CD4-positive, alpha-beta T cell treated with Interferon gamma for 1 hour (primary cell): Measurements from ENCODE around the gene GPI.
"Not testable (repeated sequence)": the region's sequence is repeated elsewhere in the genome, so short reads cannot be mapped to it uniquely, and the experiment has no call there.

Source experiments
- DNase-seq: peaks from one replicate; pipeline ENCODE4 v3.0.0-alpha.2; 2020

Gene GPI

DNA sequence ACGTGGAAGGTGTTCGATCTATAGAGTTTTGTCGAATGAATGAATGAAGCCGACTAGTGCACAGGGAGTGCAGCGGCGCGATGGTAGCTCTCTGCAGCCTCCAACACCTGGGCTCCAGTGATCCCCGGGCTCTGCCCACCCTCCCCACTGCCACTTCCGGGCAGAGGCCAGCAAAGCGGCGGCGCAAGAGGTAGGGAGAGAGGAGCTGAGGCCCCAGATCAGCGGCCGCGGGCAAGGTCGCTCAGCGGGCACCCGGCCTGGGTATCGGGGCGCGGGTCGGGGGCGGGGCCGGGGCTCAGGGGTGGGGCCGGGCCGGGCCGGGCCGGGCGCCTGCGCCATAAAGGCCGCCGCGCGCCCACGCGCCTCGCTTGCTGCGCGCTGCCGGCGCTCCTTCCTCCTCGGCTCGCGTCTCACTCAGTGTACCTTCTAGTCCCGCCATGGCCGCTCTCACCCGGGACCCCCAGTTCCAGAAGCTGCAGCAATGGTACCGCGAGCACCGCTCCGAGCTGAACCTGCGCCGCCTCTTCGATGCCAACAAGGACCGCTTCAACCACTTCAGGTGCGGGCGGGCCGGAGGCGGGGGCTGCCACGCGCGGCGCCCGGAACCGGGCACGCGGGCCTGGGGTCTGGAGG is at the start of gene GPI:
TSS of gene GPI (plus strand) at position 367 of the 633 bp plus-strand sequence. CDS start at position 438, 71 bp downstream.
- peak; percentile 52 for DNase-seq

DNA sequence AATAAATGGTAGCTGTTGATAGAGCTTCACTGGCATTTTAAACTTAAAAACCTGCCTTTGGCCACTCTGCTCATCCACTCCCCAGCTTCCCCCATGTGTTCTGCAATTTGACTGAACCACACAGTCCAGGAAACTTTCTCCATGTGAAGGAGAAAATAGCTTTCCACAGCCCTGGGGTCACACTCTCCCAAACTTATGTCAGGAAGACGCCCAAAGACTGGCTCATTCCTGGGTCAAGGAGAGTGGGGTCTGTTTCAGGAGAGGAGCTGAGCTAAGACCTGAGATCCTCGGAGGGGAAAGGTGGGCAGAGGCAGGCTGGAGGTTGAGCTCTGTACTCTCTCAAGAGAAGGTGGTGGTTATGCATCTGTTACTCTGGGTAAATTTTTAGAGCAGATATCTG is 48.7 kb upstream of the GPI start:
- no peak for DNase-seq

DNA sequence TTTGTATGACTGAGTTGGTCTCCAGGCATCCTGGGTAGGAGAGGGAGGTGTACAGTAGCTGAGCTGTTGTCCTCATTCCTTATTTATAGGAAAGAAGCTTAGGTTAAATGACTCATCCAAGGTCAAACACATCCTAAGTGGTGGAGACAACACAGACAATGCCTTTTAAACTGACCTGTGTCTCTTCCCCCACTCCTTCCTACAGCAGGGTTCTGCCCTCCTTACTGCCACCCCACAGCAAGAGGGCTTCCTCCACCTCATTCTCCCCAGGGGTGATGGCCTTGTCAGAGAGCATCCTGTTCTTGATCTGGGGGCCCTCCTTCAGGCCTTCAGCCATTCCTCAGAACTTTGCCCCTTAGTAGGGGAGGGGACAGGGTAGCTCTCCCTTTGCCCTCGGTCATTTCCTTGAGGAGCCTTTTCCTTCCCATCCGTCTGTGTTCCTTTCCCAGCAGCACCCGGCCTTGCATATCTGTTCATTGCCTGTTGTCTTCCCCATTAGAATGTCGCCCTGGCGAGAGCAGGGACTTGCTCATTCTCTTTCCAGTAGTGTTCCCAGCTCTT is 48.2 kb upstream of the GPI start:
- DNase-seq: no peak

DNA sequence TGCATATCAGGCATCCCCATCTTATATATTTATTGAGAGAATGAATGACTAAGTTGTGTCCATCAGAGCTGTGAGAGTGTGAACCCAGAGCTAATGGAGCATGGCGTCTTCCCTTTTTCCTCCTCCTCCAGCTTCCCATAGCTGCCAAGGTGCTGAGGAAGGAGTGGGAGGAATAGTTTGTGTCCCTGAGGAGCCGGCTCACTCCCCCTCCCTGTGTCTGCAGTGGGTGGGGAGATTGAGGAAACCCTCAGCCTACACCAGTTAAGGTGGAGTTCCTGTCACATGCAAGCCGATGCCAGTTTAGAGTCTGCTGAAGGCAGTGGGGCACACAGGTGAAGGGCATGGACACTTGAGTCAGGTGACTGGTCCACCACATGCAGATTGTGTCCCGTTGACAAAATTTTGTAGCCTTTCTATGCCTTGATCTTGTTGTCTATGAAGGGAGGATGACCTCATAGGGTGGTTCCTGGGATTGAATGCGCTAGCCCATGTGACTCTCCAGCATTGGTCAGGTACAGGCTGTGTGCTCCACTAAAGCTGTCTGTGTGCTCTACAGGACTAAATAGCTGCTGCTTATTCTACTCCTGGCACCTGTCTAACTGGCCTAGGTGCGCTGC is 47.6 kb upstream of the GPI start:
- peak; percentile 29 for DNase-seq

DNA sequence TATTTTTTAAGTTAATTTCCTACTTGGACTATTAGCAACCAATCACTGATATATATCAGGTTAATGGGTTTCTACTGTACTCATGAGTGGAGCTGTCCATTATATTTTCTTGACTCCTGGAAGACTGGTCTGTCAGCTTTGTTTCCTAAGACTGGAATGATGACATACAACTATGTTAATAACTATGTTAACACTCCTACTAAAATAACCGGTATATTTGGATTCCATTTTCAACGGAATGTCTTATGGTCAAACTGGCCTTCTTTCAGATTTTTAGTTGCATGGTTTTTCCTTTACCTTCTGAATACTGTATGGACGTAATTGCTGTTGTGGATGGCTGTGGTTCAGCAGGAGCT is 45.8 kb upstream of the GPI start:
- DNase-seq: no peak

DNA sequence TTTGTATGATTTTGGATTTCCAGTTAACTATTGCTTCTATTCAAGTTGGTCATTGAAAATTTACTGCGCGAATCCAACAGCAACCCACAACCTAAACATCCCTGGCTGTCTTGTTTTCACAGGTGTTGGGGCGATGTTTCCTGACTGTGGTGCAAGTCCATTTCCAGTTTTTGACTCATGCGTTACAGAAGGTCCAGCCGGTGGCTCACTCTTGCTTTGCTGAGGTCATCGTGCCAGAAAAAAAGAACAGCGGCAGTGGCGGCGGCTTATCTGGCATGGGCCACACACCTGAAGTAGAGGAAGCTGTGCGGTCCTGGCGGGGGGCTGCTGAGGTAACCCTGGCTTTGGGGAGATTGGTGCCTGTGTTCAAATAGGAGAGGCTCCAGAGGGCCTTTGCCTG is 45.2 kb upstream of the GPI start:
- DNase-seq: no peak

DNA sequence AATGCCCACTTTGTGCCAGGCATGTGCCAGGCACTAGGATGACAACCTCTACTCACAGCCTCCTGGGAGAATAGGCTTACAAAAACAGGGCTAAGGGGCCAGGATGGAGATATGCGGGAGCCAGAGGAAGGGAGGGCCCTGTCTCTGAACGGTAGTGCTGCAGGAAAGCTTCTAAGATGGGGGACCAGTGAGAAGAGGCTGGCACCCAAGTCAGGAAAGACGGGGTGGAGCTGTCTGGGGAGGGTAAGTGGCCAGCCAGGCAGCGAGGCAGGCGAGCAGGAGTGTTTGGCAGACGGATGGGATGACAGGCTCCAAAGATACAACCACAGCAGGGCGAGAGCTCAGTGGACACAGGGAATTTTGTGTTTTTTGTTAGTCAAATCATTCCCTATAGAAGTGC is 44.7 kb upstream of the GPI start:
- DNase-seq: no peak

DNA sequence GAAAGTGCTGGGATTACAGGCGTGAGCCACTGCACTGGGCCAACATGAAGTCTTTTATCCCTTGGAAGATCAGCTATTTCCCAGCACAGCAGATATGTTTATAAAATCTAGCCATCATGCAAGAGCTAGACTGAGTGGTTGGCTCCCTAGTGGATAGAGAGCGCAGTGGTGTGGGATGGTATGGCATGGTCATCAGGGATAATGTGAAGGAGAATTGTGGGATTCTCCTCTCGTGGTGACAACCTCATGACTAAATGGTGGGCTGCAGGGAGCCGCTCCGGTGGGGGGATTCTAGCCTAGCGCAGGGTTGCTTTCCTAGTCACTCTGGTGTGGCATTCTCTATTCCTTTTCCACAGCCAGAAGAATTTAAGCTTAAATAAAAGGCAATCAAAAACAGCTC is 43.3 kb upstream of the GPI start:
- DNase-seq: no peak

DNA sequence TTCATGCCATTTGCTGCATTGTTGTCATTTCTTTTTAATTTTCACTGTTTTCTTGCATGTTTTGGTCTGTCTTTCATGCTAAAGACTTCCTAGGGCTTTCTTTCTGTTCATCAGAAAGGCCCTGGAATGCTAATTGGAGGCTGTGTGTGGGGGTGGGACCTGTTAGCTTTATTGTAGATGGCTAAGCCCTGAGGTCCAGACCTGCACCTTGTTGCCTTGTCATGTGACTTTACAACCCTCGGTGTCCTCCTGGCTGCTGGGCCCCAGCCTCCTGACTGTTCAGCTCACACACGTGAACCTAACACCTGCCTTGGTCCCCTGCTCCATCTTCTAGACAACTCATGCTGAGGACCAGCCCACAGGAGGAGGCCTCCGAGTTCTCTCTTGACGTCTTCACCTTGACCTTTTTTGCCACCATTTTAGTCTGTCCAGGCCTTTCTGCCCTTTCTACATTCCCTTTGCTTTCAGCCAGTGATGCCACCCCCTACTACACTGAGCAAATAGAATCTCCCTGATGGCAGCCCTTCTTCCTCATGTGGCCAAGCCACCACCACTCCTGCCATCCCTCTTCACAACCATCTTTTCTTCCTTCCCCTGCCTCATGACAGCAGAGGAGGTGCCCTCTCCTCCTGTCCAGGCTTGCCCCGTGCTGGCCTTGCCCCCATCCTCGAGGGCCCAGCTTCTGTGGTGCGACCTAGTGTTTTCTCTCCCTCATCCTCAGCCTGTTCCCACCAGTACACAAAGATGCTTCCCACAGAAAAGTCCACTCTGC is 41.4 kb upstream of the GPI start:
- DNase-seq: no peak

DNA sequence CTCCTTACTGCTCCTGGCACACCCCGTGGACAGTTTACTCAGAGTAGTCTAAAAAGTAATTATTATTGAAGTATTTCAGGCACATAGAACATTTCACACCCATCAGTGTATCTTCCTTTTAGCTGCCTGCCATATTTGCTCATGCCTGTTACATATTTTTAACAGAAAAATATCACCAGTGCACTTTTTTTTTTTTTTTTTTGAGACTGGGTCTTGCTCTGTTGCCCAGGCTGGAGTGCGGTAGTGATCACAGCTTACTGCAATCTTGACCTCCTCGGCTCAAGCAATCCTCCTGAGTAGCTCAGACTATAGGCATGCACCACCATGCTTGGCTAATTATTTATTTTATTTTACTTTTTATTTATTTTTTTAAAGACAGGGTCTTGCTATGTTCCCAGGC is 40.7 kb upstream of the GPI start:
- no peak for DNase-seq

DNA sequence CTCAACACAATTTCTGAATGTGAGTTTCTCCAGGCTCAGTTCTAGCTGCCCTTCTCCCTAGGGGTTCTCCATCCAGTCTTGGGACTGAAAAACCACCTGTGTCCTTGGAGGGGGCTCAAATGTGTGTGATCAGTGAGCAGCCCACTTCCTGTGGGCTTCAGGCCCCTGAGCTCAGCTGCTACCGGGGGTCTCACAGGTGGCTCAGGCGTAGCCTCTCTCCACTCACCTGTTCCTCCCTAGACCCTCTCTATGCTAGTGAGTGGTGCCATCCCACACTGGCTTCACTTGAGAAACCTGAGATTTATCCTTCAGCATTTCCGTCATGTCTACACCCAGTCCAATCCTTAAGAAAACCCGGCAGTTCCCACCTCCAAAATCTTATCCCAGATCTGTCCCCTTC is 39.8 kb upstream of the GPI start:
- no peak for DNase-seq

DNA sequence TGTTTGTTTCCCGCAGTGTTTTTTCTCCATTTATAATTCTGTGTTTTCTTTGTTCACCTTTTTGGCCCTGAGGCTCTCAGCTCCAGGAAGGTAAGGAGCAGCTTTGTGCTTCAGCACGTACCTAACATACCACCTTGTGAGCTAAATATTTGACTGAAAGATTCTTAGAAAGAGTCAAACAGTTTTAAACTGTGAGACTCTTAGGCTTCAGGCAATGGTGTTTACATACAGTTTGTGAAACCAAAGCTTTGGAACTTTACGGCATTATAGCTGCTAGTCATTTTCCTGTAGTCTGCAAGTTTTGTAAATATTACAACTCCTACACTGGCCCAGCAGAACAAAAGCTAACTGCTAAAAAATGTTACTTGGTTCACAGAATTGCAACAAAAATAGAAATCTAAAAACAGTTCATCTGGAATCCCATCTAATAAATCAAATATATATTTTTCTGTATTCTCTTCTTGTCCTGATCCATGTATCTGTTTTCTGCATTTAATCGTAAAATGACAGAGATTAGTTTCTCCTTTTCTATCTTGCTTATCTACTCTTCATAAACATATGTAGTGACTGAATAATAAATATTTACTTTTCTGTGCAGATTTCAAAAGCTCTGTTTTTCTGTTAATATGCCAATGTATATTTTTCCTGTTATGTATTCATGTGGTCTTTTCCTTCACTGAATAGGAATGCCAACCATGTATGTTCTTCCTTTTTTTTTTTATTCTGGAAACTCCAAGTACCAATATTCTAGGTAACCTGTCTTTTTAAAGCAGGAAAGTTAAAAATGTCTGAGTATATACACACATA is 38.8 kb upstream of the GPI start:
- no peak for DNase-seq

DNA sequence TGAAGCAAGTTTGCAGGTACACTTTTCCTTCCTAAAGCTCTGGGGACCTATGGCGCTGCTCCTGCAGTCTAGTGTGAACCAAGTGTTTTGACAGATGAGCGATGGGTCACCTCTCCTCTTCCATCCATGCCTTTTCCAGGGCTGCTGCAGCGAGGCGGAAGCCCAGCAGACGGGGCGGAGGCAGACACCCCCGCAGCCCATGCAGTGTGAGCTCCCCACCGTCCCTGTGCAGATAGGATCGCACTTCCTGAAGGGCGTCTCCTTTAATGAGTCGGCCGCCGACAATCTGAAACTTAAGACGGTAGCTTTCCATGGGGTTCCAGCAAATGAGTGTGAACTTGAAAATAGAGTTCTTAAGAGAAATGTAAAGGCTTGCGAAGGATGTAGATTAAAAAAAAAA is 37.1 kb upstream of the GPI start:
- no peak for DNase-seq

DNA sequence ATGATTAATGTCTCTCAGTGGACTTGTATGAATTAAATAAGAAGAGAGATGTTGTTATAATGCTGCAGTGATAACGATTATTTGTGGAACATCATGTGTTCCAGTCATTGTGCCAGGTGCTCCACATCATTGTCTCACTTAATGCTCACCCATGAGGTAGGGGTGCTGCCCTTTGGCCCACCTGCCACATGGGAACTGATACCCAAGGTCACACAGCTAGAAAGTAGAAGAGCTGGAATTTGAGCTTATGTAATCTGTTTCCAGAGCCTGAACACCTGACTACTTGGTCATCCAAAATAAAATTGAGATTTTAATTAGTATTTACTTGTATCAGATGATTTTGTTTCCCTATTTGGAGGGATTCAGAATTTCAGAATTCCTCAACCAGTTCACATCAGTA is 36.0 kb upstream of the GPI start:
- no peak for DNase-seq

DNA sequence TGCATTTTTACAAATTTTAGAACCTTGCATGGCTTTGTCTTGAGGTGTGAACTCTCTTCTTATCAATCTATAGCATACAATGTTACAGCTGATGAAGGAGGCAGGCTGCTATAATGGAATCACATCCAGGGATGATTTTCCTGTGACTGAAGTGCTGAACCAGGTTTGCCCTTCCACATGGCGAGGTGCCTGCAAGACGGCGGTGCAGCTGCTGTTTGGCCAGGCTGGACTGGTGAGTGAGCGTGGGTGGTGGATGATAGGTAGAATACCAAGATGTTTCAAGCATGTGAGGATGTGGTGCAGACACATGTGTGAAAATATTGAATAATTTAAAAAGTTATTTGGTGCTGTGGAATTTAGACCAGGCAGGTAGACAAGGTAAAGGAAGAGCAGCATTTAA is 34.9 kb upstream of the GPI start:
- DNase-seq: no peak

DNA sequence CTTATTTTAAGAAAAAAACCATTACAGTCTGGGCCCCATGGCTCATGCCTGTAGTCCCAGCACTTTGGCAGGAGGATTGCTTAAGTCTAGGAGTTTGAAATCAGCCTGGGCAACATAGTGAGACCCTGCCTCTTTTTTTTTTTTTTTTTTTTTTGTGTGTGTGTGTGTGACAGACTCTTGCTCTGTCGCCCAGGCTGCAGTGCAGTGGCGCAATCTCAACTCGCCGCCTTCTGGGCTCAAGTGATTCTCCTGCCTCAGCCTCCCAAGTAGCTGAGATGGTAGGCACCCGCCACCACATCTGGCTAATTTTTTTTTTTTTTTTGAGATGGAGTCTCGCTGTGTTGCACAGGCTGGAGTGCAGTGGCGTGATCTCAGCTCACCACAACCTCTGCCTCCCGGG is 34.4 kb upstream of the GPI start:
- DNase-seq: not testable (repeated sequence)

DNA sequence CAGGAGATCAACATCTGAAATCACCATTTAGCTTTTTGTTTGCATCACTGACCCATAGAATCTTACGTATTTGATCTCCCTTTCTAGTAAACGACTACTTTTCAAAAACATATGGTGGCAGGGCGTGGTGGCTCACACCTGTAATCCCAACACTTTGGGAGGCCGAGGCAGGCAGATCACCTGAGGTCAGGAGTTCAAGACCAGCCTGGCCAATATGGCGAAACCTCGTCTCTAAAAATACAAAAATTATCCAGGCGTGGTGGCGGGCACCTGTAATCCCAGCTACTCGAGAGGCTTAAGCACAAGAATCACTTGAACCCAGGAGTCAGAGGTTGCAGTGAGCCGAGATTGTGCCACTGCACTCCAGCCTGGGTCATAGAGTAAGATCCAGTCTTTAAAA is 33.4 kb upstream of the GPI start:
- not testable (repeated sequence) for DNase-seq

DNA sequence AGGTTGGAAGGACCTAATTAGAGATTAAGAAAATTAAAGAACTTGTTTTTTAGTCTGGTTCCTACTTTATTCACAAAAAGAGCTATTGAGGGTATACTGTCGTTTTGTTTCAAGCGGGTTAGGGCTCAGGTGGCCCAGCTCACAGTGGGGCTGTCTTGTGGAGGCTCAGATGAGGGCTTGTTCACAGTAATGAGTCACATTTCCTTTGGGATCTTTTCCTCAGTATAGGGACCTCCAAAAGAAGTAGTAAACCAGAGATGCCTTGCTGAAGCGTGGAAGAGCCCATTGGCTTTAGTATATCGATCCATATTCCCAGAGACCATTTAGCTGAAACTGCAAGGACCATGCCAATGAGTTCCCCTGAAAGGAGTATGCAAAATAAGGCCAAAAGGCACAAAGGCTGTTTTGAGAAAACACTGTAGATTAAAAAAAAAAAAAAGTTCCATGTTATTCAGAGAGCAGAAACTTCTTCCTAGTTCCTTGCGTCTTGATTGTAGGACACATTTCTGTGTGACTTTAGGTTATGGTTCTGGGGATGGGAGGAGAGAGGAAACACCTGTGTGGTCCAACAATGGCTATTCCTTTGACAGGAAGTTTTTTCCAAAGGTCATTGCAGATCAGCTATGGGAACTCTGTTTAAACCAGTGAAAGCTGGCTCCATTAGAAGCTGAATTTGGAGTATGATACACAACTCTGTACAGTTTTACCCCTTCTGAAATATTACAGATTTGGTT is 32.8 kb upstream of the GPI start:
- no peak for DNase-seq

DNA sequence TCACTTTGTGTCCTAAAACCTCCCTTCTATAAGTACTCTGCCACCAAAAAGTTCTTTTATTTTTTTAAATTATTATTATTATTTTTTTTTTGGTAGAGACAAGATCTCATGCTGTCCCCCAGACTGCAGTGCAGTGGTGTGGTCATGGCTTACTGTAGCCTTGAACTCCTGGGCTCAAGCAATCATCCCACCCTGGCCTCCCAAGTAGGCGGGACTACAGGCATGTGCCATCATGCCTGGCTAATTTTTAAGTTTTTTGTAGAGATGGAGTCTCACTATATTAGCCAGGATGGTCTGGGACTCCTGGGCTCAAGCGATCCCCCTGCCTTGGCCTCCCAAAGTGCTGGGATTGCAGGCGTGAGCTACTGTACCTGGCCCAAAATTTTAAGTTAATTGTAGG is 29.1 kb upstream of the GPI start:
- DNase-seq: no peak

DNA sequence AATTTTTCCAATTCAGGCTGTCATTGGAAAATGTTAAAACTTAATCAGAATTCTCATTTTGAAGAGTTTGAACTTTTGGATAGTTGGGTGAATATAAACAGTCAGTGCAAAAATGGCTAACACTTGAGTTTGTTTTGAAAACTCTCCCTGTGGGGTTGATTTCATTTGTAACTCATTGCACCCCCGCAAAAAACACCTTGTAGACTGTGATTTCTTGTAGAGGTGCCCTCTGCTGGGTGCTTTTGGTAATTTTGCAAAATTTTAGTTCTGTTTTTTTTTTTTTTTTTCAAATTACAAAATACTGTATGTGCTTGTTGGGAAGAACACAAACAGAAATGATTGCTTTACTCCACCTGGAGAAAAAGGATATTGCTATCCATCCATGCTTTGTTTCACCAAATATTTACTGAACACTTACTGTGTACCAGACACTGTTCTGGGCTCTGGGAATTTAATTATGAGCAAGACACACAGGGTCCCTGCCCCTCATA is 28.2 kb upstream of the GPI start:
- no peak for DNase-seq

DNA sequence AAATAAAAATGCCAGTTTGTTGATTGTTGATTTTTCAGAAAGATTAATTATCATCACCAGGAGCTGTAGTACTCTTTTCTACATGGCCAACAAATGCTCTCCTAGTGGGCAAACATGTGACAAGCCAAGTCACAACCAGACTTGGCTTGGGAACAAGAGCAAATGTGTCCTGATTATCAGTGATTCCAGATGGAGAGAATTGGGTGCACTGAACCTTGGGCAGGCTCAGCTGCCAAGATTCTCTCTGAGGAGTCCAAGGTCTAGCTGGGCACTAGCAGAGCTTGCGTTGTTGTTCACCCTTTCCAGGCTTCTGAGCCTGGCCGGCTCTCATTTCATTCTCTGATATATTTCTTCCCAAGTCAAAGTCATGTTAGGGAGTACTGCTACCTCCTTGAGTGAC is 27.3 kb upstream of the GPI start:
- no peak for DNase-seq

DNA sequence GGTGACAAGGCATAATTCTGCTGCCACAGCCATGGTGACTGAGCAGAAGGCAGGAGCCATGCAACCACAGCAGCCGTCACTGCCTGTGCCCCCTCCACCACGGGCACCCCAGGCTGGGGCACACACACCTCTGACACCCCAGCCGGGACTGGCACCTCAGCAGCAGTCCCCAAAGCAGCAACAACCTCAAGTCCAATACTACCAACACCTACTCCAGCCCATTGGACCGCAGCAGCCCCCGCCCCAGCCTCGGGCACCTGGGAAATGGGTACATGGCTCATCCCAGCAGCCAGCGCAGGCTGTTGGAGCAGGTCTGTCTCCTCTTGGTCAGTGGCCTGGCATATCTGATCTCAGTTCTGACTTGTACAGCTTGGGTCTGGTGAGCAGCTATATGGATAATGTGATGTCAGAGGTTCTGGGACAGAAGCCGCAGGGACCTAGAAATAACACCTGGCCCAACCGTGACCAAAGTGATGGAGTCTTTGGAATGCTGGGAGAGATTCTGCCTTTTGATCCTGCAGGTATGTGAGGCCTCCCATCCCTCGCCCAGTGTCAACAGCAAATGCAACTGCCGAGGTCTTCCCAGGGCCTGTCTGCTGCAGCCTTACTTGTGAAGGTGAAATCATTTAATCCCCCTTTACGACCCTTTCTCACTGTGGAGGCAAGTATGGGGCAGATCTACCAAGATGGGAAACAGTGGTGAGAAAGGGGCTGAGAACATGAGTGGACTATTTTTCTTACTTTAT is 22.9 kb upstream of the GPI start:
- DNase-seq: no peak
